Activated T-helper 9 cell treated with anti-CD3 and anti-CD28 coated beads, Interleukin-2, amount 50 U/mL, for 16 hours (primary cell): ENCODE measurements around the gene S100A1.

Experiments
- DNase-seq: peaks from one replicate; pipeline ENCODE4 v3.0.0-alpha.2; 2020; ENCODE audit warnings: low read depth

Gene S100A1

DNA sequence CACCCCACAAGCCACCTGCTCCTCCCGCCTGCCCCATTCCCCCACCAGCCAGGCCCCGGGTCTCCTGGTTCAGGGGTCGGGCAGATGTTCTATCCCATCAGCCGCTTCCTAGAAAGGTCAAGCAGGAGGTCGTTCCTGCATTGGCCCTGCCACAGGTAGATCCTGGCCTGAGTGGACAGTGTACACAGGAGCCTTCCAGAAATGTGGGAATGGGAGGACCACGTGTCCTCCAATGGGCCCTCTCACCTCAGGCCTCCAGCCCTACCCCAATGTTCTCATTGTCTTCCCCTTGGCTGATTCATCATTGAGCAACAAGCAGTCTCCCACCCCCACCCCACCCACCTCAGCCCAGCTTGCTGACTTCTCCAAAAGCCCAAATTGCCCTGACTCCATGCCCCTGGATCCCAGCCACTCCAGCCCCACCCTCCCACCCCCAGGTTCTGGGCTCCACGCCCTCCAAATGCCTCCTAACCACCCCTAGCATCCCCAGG is 17.4 kb upstream of the S100A1 start:
- no peak for DNase-seq

DNA sequence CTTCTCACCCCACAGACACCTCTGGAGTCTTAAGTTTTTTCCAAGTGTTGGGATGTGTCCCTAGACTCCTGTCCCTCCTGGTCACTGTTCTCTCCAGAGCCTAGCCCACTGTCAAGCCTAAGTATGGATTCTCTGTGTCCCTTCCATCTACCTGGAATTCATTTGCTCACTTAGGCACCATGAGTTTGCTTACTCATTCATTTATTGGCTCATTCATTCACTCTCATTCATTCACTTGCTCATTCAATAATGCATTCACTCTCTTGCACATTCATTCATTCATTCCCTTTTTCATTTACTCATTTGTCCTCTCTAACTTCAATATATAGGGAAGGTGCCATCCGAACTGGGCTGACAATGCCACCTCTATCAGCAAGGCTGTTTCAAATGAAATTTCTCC is 16.9 kb upstream of the S100A1 start:
- DNase-seq, result no peak

DNA sequence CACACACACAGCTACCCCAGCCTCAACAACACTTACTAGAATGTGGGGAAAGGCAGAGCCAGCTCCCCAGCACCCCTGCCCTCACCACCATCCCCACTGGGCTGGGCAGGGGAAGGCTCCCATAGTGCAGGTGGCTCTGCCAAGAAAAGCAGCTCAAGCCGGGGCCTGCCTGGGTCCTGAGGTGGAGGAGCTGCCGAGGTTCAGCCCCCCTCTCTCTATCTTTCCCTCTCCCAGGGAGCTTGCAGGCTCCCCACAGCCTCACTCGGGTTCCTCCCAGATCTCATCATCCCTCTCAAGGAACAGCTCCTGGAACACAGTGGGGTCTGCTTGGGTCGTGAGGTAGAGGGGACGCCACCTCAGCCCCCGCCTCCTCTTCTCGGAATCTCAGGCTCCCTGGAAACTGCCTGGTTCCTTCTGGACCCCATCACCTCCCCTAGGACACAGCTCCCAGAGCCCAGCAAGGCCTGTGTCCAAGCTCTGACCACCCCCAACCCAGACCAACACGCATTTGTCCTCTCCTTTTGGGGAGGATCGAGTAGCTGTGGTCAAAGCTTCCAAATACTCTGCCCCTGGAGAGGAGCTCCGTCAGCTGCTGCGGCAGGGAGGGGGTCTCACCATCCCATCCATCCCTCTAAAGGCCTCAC is 16.0 kb upstream of the S100A1 start:
- no peak for DNase-seq

DNA sequence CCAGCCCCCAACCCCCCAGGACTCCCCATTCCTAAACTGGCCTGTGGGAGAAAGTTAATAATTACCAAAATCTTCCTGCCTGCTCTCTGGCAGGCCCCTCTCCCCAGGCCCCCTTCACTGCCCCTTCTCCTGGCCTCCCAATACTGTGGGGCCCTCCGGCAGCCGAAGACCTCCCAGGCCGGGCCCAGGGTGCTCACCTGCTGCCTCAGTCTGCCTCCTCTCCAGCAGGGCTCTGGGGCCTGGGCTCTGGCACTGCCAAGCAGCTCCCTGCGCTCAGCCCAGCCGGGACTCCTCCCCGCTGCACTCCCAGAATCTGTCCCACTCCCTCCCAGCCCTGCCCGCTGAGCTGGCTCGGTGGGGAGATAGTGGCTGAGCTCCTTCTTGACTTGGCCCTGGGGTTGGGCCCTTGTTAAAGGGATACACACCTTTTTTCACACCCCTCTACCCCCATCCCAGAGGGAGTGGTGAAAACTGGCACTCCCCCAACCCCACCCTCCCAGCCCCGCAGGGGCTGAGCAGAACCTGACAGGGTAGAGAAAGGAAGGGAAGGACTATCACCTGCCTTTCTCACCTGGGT is 15.4 kb upstream of the S100A1 start, which contains the start of gene S100A16:
Gene S100A16 (minus strand): TSS at position 383 of the 577 bp plus-strand sequence. CDS start 4,986 bp downstream, outside the sequence.
- no peak for DNase-seq

DNA sequence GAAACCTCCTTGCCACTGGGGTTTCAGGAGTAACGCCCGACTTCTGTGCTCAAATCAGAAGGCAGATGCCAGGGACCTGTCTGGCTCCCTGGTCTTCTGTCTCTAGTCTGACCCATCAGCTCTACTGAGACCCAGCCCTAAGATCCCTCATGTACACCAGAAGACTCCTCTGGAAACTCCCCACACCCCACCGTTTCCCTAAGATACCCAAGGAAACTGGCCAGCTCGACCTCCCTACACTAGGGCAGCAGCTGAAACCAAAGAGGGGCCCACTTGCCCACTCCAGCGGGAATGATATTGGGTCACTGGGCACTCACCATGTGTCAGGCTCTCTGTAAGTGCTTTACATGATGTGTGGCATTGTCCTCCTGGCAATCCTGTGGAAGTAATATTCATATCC is 14.8 kb upstream of the S100A1 start:
- DNase-seq, result no peak

DNA sequence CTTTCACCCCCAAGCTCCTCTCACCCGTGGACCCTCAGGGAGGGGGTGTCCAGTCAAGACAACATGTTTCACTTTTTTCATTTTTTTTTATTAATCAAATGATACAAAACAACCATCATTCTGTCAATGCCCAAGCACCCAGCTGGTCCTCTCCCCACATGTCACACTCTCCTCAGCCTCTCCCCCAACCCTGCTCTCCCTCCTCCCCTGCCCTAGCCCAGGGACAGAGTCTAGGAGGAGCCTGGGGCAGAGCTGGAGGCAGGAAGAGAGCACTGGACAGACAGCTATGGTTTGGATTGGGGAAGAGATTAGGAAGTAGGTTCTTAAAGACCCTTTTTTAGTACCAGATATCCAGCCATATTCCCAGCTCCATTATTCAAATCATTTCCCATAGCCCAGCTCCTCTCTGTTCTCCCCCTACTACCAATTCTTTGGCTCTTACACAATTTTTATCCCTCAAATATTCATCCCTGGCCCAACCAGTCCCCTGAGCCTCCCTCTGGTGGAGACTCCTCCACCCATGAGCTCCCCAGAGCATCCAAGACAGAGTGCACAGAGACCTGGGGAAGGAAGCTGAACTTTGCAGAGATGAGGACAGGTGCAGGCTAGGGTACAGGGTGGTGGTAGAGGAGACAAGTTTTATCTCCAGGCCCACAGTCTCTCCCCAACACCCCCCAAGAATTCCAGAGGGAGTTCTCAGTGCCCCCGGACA is 13.9 kb upstream of the S100A1 start:
- DNase-seq, result no peak

DNA sequence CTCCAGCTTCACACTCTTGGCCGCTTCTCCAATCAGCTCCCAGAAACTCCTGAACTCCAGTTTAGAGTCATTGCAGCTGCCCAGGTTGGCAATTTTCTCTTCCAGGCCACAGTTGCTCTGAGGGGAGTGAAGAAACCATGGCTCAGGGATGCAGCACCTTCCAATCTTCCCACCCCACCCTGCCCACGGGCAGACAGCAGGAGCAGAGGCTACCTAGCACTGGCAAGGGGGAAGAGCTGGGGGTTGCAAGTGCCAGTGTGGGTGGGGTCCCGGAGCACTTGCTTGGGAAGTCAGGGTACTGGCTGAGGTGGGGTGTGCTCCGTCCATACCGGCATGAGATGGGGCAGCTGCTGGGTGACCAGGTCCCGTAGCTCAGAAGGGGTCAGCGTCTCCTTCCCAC is 13.3 kb upstream of the S100A1 start:
- DNase-seq, result no peak

DNA sequence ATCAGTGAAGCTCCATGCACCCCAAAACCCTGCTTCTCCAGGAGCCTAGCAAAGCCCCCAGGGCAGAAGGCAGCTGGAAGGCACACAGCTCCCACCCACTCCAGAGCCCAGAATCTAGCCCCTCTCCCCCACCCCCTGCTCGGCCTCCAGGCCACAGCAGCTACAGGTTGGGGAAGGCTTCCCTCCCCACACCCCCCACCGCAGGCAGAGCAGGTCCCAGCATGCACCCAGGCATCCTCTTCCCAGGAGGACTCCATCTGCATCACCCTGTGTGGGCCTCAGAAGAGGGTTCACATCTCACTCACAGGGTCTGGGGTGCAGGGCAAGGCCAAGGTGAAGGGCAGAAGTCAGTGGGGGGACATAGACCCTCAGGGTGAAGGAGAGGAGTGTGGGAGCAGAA is 12.8 kb upstream of the S100A1 start:
- DNase-seq, result no peak

DNA sequence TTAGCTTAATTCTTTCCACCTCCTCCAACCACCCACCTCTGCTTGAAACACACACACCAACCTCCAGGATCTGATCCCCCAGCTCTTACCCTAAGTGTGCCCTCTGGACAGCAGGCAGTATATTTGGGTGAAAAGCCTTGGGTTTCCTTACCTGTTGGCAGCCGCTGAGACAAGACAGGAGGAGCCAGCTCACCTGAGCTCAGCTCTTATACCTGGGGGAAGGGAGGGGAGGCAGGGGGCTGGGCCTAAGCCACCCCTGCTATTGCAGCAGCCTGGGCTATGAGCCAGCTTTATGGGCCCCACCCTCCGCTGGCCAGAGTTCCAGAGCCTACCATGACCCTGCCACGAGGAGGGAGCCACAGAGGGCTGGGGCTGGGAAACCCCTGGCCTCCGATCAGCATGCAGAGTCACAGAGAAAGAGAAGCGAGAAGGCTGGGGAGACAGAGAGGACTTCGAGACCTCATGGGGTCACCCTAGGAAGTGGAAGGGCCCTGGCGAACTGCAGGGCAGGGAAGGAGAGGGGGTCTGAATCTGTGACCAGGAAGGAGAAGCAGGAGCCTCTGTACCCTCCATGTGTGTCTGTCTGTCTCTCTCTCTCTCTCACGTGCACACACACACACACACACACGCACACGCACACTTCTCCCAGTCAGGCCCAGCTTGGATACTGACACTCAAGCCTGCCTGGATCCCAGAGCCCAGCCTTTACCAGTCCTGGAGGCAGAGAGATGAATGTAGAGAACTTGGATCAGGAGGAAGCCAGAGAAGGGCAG is 11.9 kb upstream of the S100A1 start, which contains the start of gene S100A14:
Gene S100A14 (minus strand): TSS at position 182 of the 773 bp plus-strand sequence. CDS start 467 bp downstream, outside the sequence.
- no peak for DNase-seq

DNA sequence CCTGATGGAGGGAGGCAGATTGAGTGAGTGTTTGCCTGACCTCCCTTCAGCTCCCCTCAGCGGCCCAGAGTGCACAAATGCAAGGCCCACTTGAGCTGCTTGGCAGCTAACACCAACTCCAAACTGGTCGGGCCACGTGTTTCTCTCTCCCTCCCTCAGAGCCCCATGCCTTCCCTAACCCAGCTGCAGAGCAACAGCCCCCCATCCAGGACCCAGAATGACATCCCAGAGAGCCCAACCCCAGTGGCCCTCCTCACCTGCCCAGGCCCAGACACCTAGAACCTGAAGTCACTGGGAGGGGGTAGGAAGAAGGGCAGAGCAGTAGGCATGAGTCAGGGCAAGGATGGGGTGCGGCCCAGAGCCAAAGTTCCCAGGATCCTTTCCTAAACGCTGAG is 11.3 kb upstream of the S100A1 start:
- DNase-seq, result no peak

DNA sequence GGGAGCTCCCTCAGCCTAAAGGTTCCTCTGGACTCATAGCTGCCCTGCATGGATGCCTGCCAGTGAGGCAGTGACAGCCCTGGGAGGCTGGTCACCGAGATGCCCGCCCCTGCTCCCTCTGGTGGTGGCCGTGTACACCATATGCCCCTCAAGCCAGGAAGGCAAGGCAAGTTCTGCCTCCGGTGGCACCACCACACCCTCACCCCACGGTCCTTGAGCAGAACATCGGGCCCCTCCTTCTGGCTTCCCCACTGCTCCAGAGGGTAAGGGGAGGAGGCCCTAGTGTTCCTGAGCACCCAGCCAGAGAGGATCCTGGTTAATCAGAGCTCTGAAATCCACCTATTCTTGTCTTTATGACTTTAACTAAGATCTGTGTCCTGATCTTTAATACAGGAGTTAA is 10.6 kb upstream of the S100A1 start:
- peak; percentile 69 for DNase-seq

DNA sequence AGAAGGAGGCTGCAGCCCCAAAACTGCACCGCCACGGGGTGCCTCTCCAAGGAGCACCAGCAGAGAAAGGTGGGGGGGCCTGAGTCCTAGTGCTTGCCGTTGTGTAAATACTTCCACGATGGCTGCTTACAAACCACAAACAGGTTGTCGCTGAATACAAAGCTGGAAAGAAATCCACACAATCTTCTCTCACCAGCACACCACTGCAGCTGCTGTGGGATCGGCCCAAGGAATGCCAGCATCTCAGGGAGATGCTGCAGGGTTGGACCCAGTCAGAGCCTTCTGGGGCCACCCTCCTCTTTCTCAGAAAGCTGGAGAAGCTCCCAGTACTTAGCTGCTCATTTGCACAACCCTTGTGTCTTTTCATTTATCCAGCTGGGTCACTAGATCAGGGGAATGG is 9.1 kb upstream of the S100A1 start:
- no peak for DNase-seq

DNA sequence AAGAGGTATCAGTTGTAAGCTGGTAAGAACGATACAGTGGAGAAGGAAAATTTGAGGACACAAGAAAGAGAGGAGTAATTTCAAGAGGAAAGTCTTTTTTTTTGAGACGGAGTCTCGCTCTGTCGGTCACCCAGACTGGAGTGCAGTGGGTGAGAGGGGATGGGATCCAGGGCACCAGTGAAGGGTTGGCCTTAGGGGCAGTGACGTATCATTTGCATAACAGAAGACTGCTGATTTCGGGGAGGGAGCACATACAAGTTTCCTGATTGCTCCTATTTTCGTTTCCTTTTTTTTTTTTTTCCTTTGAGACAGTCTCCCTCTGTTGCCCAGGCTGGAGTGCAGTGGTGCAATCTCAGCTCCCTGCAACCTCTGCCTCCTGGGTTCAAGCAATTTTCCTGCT is 5.1 kb upstream of the S100A1 start:
- DNase-seq, result no peak

DNA sequence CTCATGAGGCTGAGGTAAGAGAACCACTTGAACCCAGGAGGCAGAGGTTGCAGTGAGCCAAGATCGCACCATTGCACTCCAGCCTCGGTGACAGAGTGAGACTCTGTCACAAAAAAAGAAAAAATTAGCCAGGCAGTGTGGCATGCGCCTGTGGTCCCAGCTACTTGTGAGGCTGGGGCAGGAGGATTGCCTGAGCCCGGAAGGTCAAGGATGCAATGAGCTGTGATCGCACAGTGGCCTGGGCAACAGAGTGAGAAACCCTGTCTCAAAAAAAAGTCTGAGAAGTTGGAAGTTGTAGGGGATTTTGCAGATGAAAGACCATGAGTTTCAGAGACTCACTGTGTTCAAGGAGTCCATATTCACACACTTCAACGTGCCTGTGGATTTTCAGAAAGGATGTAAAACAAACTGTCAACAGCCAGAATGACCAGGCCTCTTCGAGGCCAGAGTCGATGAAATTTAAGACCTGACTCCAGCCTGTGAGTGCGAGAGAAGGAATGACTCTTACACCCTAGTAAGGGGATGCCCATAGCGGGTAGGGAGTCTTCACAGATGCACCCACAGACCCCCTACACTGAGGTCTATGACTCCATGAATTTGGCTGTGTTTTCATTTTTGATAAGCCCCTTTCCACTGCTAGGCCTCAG is 3.1 kb upstream of the S100A1 start:
- DNase-seq, result no peak

DNA sequence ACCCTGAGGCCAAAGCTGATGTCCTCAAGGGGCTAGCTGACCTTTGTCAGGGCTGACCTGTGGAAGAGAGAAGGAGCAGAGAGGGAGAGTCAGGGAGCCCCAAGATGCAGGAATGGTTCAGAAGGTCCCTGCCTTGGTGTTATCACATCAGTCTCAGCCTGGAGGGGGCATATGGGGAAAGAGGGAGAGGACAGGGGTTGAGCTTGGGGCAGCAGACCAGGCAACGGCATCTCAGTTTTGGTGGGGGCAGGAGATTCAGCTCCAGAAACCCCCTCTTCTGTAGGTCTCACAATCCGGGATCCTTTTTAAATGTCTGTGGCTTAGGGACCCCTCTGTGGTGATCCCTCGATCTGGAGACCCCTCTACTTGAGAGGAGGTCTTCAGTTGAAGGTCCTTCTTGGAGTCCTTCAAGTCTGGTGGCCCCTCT is 1.7 kb upstream of the S100A1 start:
- DNase-seq, result no peak

DNA sequence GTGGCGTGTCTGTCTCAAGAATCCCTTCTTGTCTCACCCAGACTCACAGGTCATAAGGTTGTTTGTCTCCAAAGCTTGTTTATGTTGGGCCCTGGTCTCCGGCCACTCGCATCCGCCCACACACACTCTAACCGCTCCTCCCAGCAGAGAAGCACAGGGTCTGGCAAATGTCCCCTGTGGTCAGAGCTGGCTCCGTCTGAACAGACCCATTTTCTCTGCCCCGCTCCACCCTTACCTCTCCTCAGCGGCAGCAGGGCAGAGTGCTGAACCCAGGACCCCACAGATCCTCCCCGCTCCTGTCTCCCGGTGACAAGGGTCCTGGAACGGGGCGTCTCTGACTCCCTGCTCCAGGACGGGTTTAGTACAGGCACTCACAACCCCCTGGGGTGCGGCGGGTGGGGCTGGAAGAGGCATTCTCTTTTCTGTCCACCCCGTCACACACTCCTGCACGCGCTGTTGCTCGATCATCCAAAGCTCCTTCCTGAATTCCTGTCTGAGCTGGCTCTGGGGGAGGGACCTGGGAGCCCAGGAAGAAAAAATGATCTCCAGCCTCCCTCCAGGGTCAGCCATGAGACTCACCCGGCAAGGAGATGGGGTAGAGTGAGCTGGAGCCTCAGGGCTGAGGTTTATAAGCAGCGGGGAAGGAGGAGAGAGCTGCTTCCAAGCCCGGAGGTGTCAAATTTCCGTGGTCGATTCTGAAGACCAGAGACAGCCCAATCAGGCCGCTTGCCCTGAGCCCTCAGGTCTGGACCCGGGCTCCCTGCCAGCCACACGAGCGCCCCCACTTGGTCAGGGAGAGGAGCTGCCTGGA is 1.1 kb upstream of the S100A1 start, which contains the start of gene S100A13:
Gene S100A13 (minus strand): TSS at position 602 of the 811 bp plus-strand sequence. CDS start 1,033 bp downstream, outside the sequence.
- DNase-seq, result no peak

DNA sequence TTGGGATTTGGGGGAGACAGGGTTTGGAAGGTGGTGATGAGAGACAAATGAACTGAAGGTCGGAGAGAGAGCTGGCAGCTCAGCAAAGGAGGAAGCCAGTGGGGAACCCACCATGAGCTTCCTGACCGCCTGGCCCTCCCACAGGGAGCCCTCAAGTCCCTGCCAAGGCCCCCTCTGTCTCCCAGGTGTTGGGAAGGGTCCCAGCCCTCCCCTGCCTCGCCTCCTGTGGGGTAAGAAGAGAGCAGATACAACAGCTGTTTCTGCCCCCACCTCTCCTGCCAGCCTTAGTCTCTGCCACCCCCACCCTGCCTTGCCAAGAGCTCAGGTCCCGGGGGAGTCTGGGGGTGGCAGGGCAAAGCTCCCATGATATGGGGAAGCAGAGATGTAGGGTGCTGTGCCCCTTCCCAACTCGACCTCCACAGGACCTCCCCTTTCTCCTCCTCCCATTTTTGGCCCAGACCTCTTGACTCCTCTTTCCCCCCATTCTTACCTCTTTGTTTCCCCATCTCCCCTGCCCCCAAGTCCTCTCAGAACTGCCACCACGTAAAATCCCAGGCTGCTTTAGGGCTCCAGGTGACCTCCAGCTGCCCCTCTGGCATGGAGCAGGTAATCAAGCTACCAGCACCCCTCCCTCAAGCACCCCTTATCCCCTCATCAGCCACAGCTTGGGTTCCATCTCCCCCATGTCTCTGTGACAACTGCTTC is 556 bp downstream of the S100A1 start:
- DNase-seq, result no peak

DNA sequence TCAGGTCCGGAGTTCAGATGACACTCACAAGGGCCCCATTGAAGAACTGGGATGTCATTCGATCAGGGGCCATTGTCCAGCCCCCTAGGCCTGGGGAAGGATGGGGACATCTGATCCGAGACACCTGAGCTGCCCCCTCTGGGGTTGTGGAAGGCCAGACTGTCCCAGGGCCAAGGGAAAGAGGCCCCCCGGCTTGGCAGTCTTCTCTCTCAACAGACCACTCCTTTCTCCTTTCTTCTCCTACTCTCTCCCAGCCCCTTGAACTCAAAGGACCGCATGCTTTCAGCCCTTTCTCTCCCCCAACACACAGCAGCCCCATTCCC is 1.1 kb downstream of the S100A1 start:
- no peak for DNase-seq

DNA sequence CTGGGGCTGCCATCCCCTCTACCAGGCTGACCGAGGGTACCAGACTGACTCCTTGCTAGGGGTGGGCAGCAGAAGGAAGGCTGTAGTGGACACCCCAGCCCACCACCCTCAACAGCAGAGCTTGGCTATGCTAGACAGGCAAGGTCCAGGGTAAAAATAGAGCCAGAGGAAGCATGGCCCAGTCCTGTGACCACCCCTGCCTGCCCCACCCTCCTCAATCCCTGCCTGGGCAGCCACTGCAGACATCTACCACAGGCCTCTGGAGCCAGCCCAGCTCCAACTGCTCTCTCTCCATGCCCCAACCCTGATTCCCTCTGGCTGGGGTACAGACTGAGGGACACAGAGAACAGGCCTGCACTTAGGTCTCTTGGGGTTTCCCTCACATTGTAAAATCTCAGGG is 1.7 kb downstream of the S100A1 start:
- no peak for DNase-seq

DNA sequence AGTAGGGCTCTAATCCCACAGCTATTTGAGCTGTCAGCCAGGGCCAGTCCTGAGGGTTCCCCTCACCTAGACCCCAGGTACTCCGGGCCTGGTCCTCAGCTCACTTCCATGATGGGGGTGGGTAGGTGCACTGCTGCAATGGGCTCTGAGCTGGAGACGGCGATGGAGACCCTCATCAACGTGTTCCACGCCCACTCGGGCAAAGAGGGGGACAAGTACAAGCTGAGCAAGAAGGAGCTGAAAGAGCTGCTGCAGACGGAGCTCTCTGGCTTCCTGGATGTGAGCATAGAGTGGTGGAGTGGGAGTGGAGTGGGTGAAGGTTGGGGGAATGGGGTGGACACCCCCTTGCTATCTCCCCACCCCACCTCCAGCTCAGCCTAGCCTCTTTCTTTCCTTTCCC is 2.1 kb downstream of the S100A1 start:
- DNase-seq, result no peak
